ENCODE measurements around the gene PPP1R27.
A peak's percentile ranks its signal among the peaks of the same experiment; 100 is the strongest.
"Not testable (repeated sequence)": the region's sequence is repeated elsewhere in the genome, so short reads cannot be mapped to it uniquely, and the experiment has no call there.

The PPP1R27 gene

GRCh38 chr17:81843713-81844326 is 9.0 kb upstream of the PPP1R27 start:
- no peak overlapping the region for H3K4me3 ChIP-seq (ENCODE audit: low read length)
- DNase-seq (ENCODE audit: low read depth) = no peak
- TF ChIP-seq CTCF (conservative IDR thresholded peaks at IDR 0.05; ENCODE audit: low read length) = no peak

- no peak for TF ChIP-seq CTCF (conservative IDR thresholded peaks at IDR 0.05; ENCODE audit: low read length)
- no peak overlapping the region for H3K4me3 ChIP-seq (ENCODE audit: low read length)
These were observed 8.1 kb upstream of the PPP1R27 start for GRCh38 chr17:81842725-81843504.

GRCh38 chr17:81842378-81842724 is 7.5 kb upstream of the PPP1R27 start:
- no peak for TF ChIP-seq CTCF (conservative IDR thresholded peaks at IDR 0.05; ENCODE audit: low read length)

More at GRCh38 chr17:81842725-81843504, 8.1 kb upstream of the PPP1R27 start:
- peak; percentile 72 for DNase-seq (ENCODE audit: low read depth)

GRCh38 chr17:81841866-81842265 is 7.0 kb upstream of the PPP1R27 start:
- no peak for DNase-seq (ENCODE audit: low read depth)
- TF ChIP-seq CTCF (conservative IDR thresholded peaks at IDR 0.05; ENCODE audit: low read length) = no peak

More at GRCh38 chr17:81842378-81842724, 7.5 kb upstream of the PPP1R27 start:
- no peak overlapping the region for H3K4me3 ChIP-seq (ENCODE audit: low read length)
- DNase-seq (ENCODE audit: low read depth) = no peak

GRCh38 chr17:81840826-81841778 is 6.3 kb upstream of the PPP1R27 start:
- no peak overlapping the region for H3K4me3 ChIP-seq (ENCODE audit: low read length)
- no peak for DNase-seq (ENCODE audit: low read depth)

More at GRCh38 chr17:81841866-81842265, 7.0 kb upstream of the PPP1R27 start:
- no peak overlapping the region for H3K4me3 ChIP-seq (ENCODE audit: low read length)

GRCh38 chr17:81840059-81840458 is 5.2 kb upstream of the PPP1R27 start:
- not testable (repeated sequence) for H3K4me3 ChIP-seq (ENCODE audit: low read length); DNase-seq (ENCODE audit: low read depth)

More at GRCh38 chr17:81840826-81841778, 6.3 kb upstream of the PPP1R27 start:
- TF ChIP-seq CTCF (conservative IDR thresholded peaks at IDR 0.05; ENCODE audit: low read length) = no peak

- no peak for TF ChIP-seq CTCF (conservative IDR thresholded peaks at IDR 0.05; ENCODE audit: low read length)
- DNase-seq (ENCODE audit: low read depth) = no peak
- no peak overlapping the region for H3K4me3 ChIP-seq (ENCODE audit: low read length)
These were observed 4.5 kb upstream of the PPP1R27 start for GRCh38 chr17:81839301-81839700.

Measured in AG10803 (cell line).